ENCODE results near the gene CFTR.
"Not testable (repeated sequence)": the region's sequence is repeated elsewhere in the genome, so short reads cannot be mapped to it uniquely, and the experiment has no call there.

Gene CFTR

GRCh38 chr7:117479225-117480054, at the start of gene CFTR:
Gene CFTR (plus strand): TSS chr7:117480025. CDS start chr7:117480095, 70 bp downstream.
- no peak for DNase-seq

DNA sequence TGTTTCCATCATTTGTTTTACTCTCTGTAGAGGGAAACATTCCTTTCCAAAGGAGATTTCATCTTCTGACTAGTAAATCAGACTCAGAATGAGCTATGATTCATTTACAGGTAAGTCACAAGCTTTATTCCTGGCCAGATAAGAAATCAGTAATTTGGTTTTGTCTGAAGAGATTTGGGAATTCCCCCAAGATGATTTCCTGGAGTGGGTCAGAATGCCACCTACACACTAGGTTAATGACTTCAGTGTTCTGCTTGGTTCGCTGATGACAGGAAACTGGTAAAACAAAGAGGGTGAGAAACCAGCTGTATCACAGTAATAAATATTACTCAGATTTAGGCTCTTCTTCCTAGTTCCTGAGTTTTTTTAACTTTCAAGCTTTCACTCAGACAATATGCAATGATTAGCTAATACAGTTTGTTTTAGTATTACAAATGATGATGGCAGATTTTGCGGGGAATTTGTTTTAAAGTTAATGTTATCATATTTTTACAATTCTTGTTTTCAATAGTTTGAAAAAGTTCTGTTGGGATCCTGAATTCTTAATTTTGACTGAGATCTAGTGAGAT, 44.3 kb upstream of the CFTR start:
- no peak for DNase-seq

- no peak for DNase-seq
Measured at GRCh38 chr7:117444646-117445045, 35.2 kb upstream of the CFTR start.

GRCh38 chr7:117445206-117445605, 34.6 kb upstream of the CFTR start:
- DNase-seq, result no peak

- no peak for DNase-seq
Measured at GRCh38 chr7:117446220-117446815, 33.5 kb upstream of the CFTR start.

DNA sequence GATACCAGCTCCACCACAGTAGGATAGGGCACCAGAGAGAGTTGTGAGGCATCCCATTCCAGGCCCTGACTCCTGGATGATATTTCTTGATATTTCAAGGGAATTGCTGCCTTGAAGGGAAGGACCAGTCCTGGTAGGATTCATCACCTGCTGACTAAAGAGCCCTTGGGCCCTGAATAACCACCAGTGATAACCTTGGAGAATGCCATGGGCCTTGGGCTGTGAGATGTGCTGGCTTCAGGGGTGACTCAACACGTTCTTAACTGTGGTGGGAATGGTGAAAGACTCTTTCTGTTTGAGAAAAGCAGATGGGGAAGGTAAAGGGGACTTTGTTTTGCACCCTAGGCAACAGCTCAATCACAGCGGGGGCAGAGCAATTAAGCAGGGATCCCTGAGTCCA, 31.2 kb upstream of the CFTR start:
- DNase-seq, result no peak

- no peak for DNase-seq
Measured at GRCh38 chr7:117458977-117459583, 20.7 kb upstream of the CFTR start.

DNA sequence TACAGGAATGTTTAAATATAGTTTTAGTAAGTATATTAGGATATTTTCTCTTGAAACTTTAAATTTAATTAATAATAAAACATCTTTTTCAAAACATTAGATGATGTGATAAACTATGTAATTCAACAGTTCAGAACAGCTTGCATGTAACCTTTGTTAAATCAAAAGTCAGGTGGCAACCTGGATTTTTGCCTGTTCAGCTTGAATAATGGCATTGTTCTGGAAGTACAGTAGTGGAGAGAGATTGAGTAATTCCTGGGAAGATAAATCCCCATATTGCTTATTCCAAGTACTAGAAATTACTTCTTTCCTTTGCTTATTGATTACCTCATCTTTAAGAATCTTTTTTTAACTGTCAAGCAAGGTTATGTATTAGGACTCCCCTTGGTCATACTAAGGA, 20.1 kb upstream of the CFTR start:
- DNase-seq, result no peak

- DNase-seq, result not testable (repeated sequence)
Measured at GRCh38 chr7:117460815-117461214, 19.0 kb upstream of the CFTR start.

DNA sequence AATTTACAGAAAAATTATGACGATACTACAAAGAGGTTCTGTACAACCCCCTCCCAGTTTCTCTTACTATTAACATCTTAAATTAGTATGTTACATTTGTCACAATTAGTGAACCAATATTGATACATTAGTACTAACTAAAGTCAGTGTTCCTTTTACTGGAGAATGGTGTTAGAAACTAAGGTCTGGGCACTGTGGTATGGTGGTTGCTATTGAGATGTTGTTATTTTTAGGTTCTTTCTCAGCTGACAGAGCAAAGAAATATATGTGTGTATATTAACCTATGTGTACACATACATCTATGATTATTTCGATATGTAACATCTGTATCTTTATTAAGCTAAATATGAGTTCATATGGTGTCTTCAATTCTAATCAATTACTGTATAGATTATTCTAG, 11.7 kb upstream of the CFTR start:
- DNase-seq, result no peak

DNA sequence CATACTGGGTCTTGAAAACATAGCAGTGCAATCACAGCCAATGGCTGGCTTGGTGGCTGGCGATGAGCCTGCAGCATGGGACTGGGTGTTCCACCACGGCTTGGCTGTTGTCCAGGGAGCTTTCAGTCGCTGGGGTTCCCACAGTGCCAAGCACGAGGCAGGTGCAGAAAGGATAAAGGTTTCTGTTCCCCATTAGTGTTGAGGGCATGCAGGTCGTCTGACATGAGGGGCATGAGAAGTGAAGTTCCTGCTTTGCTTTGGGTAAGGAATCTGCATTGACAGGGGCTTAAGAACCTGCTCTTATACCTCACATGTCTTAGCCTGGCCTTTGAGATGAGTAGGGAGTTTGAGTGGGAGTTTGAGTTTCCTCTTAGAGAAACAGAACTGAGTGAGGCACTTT, 9.0 kb upstream of the CFTR start:
- no peak for DNase-seq

DNA sequence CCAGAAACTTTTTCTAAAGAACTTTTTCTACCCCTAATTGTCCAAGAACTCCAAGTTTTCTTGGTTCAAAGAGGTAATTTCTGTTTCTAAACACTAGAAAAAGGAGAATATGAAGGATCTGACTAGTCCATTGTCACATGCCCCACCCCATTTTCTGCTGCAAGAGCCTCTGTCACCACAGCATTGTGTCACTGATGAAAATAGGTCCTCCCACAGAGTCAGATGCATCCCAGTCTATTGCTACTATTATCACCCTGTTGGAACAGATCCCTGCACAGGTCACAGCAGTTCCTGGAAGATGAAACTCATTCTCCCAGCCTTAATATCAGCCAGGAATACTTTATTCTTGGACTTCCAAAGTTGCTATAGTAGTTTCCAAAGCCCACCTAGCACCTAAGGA, 7.5 kb upstream of the CFTR start:
- no peak for DNase-seq

DNA sequence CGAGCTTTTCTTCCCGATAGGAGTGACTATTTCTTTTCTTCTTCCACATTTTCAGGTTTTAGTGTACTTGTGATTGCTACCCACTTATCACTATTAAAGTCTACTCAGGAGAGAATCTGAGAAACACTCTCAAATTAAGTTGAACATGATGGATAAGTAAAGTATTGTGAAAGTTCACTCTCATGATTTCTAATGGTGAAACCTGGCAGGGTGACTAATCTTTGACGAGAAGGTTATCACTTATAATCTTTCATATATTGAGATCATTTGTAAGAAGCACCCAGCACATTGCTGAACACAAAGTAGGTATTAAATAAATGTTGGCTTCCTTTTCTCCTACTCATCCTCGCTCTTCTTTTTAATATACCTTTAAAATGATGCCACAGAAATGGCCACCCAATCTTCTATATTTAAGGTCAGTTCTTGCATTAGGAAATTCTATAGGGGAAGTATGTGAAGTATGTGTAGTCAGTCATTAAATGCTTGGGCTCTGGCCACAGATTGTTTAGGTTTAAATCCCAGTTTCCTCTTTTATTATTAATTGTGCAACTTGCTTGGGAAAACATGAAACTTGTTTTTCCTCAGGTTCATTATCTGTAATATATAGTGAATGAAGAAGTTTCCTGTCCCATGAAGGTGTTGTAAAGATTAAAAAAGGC, 3.1 kb upstream of the CFTR start:
- DNase-seq, result no peak

GRCh38 chr7:117478836-117479224, 995 bp upstream of the CFTR start:
- DNase-seq, result no peak

DNA sequence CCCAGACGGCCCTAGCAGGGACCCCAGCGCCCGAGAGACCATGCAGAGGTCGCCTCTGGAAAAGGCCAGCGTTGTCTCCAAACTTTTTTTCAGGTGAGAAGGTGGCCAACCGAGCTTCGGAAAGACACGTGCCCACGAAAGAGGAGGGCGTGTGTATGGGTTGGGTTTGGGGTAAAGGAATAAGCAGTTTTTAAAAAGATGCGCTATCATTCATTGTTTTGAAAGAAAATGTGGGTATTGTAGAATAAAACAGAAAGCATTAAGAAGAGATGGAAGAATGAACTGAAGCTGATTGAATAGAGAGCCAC, 184 bp downstream of the CFTR start:
- DNase-seq, result no peak

GRCh38 chr7:117480978-117481377, 1.2 kb downstream of the CFTR start:
- no peak for DNase-seq

DNA sequence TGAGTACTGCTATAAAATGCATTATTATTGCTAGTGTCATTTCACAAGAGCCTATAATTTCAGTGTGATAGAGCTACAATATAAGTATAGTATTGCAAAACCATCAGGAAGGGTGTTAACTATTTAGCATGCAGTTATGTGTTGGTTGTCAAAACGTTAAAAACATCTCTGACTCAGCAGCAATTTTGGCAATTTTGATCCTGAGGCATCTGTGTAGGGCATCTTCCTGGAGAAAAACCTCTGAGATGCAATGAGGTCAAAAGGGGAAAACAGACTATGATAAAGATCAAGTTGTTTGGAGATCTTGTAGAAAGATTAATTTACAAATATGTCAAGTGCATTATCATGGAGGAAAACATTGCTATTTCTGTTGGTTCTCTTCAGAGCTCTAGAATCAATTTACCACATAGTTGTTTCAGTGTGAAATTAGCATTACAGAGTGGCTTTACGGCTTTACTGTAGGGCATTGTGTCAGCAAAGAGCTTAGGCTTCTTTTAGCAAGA, 5.3 kb downstream of the CFTR start:
- no peak for DNase-seq

DNA sequence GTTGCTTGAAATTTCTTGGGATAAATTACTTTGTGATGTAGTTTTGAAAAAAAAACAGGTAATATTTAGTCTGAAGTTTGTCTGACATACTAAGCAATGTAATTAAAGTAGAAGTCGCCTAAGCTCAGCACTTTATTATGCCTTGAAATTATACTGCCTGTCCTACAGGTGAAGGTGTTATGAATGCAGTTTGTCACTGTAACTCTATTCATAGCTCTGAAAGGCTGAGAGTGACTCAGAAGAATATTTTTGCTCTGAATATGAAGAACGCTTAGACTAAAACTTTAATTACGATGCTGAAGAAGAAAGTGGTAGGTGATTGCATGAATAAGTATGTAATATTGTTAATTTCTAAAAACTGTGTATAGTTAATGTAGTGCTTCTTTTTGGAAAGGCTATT, 9.2 kb downstream of the CFTR start:
- DNase-seq, result no peak

DNA sequence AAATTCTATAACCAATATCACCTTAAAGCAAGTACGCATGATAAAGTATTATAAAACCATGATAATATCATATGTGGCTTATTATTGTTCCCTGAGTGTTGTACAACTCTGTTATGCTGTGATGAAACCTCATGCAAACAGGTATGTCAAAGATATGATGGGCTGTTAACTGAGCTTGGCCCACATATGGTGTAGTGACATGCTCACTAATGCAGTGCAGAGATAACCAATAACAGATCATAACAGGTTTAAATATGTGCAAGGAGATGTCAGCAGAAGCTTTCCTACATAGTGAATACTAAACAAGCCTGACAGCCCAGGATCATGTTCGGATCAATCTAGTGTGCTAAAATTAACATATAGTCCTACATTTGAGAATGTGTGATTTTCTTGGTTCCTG, 9.6 kb downstream of the CFTR start:
- no peak for DNase-seq

DNA sequence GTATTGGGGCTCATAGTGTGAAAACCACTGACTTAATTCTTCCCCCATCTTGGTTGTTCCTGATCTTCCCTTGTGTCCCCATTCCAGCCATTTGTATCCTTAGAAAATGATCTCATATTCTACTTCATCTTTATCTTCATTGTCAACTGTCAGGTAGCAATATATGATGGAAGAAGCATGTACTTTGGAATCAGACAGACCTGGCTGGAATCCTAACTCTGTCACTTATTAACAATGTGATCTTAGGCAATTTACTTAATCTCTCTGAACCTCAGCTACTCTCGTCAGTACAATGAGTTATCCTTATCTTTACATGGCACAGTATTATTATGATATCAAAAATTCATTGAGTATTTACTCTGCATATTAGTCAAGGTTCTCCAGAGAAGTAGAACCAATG, 10.1 kb downstream of the CFTR start:
- DNase-seq, result no peak

GRCh38 chr7:117492649-117493048, 12.8 kb downstream of the CFTR start:
- no peak for DNase-seq

- DNase-seq, result no peak
Measured at GRCh38 chr7:117493460-117493859, 13.6 kb downstream of the CFTR start.

GRCh38 chr7:117495308-117495707, 15.5 kb downstream of the CFTR start:
- DNase-seq, result no peak
